B cell (primary cell): ENCODE results near the gene PSME1. TPM values are rescaled to one million over a fixed set of nuclear protein-coding genes. Genes with fewer than 3 reads are reported as not detected.

Source experiments
- ATAC-seq: fragments of 200-7000 bp; cut with Tn5 transposase; one replicate; pipeline ENCODE4 v1.10.0; 2021; ENCODE audit warnings: low read depth, mild to moderate bottlenecking, moderate number of reproducible peaks, moderate library complexity
- CTCF ChIA-PET: fragments of 350-600 bp; sonication (Branson Sonifier 250); formaldehyde crosslinking; loops from one replicate; lab custom pipeline; 2021; ENCODE audit warnings: antibody characterized with exemption, inconsistent platforms; lab: Charles Lee
- POLR2A ChIA-PET: fragments of 350-600 bp; sonication (Branson Sonifier 250); formaldehyde crosslinking; loops from one replicate; lab custom pipeline; 2021; ENCODE audit warnings: antibody characterized with exemption; lab: Charles Lee
- DNase-seq: peaks from one replicate; pipeline ENCODE4 v3.0.0; 2013
- H2AFZ ChIP-seq: 2 replicates; pipeline ENCODE4 v1.6.1; 2012; ENCODE audit warnings: mild to moderate bottlenecking, low read depth, low read length; ENCODE audit not compliant: insufficient read depth, poor library complexity, severe bottlenecking
- H3K27ac ChIP-seq, 2 donors: 1 replicate in 1 of 2; 2 replicates in 1 of 2; pipeline ENCODE4 v1.5.1; 2012 to 2013; ENCODE audit warnings: low read length in 2 of 2, mild to moderate bottlenecking in 2 of 2, moderate library complexity in 1 of 2
- H3K27me3 ChIP-seq, 4 experiments: fragments of 200-600 bp in 1 of 4; sonication (generic) in 1 of 4; replicated peaks in 1 of 4; 1 replicate in 2 of 4; 2 replicates in 2 of 4; pipeline versions ENCODE4 v1.6.1 to v1.7.0; 2013 to 2016; ENCODE audit warnings: low read length in 3 of 4, mild to moderate bottlenecking in 2 of 4, mixed read lengths in 1 of 4, moderate library complexity in 1 of 4; ENCODE audit not compliant: insufficient read depth in 4 of 4, control insufficient read depth in 3 of 4; ENCODE audit errors: control extremely low read depth in 1 of 4
- H3K36me3 ChIP-seq, 2 experiments: replicated peaks in 1 of 2; 1 replicate in 1 of 2; 2 replicates in 1 of 2; pipeline versions ENCODE4 v1.6.1 to v1.7.1; 2013; ENCODE audit warnings: low read length in 1 of 2; ENCODE audit not compliant: insufficient read depth in 2 of 2, control insufficient read depth in 1 of 2; ENCODE audit errors: control extremely low read depth in 1 of 2, extremely low read depth in 1 of 2
- H3K4me1 ChIP-seq, 2 donors: fragments of 200-600 bp in 1 of 2; sonication (generic) in 1 of 2; 1 replicate in 1 of 2; 2 replicates in 1 of 2; pipeline versions ENCODE4 v1.5.1 to v1.6.1; 2013 to 2017; ENCODE audit warnings: low read length in 2 of 2; ENCODE audit not compliant: control insufficient read depth in 2 of 2, insufficient read depth in 2 of 2
- H3K4me2 ChIP-seq: replicated peaks from 2 replicates; pipeline ENCODE3; 2012; ENCODE audit warnings: mild to moderate bottlenecking, low read depth, low read length; ENCODE audit not compliant: poor library complexity, severe bottlenecking
- H3K4me3 ChIP-seq, 5 experiments: fragments of 200-600 bp in 1 of 5; sonication (generic) in 1 of 5; 1 replicate in 3 of 5; 2 replicates in 2 of 5; pipeline versions ENCODE4 v1.5.1 to v1.7.0; 2011 to 2016; ENCODE audit warnings: low read length in 4 of 5, mild to moderate bottlenecking in 4 of 5, low read depth in 2 of 5, control low read depth in 1 of 5, moderate library complexity in 1 of 5; ENCODE audit not compliant: insufficient read depth in 1 of 5; ENCODE audit errors: control extremely low read depth in 1 of 5, extremely low read depth in 1 of 5
- H3K79me2 ChIP-seq: fragments of 200-600 bp; sonication (generic); one replicate; pipeline ENCODE4 v1.6.0; 2016; ENCODE audit warnings: low read length; ENCODE audit not compliant: control insufficient read depth, insufficient read depth
- H3K9ac ChIP-seq: fragments of 200-600 bp; sonication (generic); 2 replicates; pipeline ENCODE4 v1.6.1; 2017; ENCODE audit warnings: mild to moderate bottlenecking, low read length, moderate library complexity
- H3K9me3 ChIP-seq, 3 donors: one replicate each; pipeline versions ENCODE4 v1.6.1 to v1.7.1; 2013; ENCODE audit warnings: low read length in 2 of 3; ENCODE audit not compliant: control insufficient read depth in 2 of 3, insufficient read depth in 1 of 3; ENCODE audit errors: control extremely low read depth in 1 of 3
- H4K20me1 ChIP-seq: 2 replicates; pipeline ENCODE4 v1.6.0; 2012; ENCODE audit warnings: mild to moderate bottlenecking, low read length; ENCODE audit not compliant: insufficient read depth, control insufficient read depth, poor library complexity, severe bottlenecking
- H3K27ac Mint-ChIP-seq: one replicate; pipeline ENCODE4 v1.8.0; 2021; ENCODE audit warnings: mixed read lengths
- H3K27me3 Mint-ChIP-seq: one replicate; pipeline ENCODE4 v1.8.0; 2021; ENCODE audit warnings: mixed read lengths
- H3K4me1 Mint-ChIP-seq: one replicate; pipeline ENCODE4 v1.8.0; 2021; ENCODE audit warnings: mixed read lengths
- H3K4me3 Mint-ChIP-seq: one replicate; pipeline ENCODE4 v1.8.0; 2021; ENCODE audit warnings: mixed read lengths
- H3K9me3 Mint-ChIP-seq: one replicate; pipeline ENCODE4 v1.8.0; 2022; ENCODE audit warnings: mixed read lengths; ENCODE audit not compliant: insufficient read depth
- EZH2 ChIP-seq: IDR thresholded peaks from 2 replicates; pipeline ENCODE4 v1.6.1; 2012; ENCODE audit warnings: borderline replicate concordance, low read depth, mild to moderate bottlenecking, moderate library complexity, low read length; ENCODE audit not compliant: insufficient read depth, poor library complexity, severe bottlenecking
- WGBS: methylation state at CpG from one replicate; pipeline ENCODE4 v1.1.5; 2013; ENCODE audit warnings: missing lambda C conversion rate; ENCODE audit not compliant: insufficient coverage; 5-methylcytosine and 5-hydroxymethylcytosine counted together
- intact Hi-C: fragments of 100-400 bp; cut with micrococcal nuclease; formaldehyde crosslinking; loops from one replicate; pipeline ENCODE4 v1.10.0; 2022
- polyA plus RNA-seq: library from polyadenylated mRNA; depleted of rRNA; stranded (reverse); fragments of >200 nt; gene quantifications from 2 replicates; pipeline ENCODE4 v1.2.3, GENCODE V29; 2012
- total RNA-seq, 2 donors: library from RNA; stranded (reverse); fragments of 120-200 nt in 1 of 2; gene quantifications; 1 replicate in 1 of 2; 2 replicates in 1 of 2; pipeline versions ENCODE4 v1.2.3 to v1.2.4, GENCODE V29; 2013 to 2022
- TF ChIP-seq, protein P1 (sequence below): fragments of 200-600 bp; IDR thresholded peaks from one replicate; pipeline ENCODE4 v1.8.0; 2022; ENCODE audit warnings: antibody characterized with exemption, mild to moderate bottlenecking

PSME1 gene
- total and polyA plus RNA-seq, 2 donors (not counting 1 experiment from before 2014, with no cell fraction given) = 237 to 257 TPM

DNA sequence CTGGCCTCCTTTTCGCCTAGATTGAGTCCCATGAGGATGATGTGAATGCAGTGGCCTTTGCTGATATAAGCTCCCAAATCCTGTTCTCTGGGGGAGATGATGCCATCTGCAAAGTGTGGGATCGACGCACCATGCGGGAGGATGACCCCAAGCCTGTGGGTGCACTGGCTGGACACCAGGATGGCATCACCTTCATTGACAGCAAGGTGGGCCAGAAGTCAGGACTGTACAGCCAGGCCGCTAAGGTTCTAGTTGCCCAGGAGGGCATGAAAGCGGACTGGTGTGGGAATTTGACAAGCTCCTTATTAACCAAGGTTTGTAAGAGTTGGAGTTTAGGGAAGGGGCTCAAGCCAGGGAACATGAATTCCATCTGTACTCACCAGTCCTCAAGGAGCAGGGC is 16.3 kb upstream of the PSME1 start:
- ATAC-seq = no peak
- WGBS = 100% methylated on average over 4 of the region's 6 CpGs
- intact Hi-C loops = loop anchor here (10.0 kb wide), 1 partner anchor 565 kb away; the partner anchor contains the start of genes THTPA and ZFHX2

DNA sequence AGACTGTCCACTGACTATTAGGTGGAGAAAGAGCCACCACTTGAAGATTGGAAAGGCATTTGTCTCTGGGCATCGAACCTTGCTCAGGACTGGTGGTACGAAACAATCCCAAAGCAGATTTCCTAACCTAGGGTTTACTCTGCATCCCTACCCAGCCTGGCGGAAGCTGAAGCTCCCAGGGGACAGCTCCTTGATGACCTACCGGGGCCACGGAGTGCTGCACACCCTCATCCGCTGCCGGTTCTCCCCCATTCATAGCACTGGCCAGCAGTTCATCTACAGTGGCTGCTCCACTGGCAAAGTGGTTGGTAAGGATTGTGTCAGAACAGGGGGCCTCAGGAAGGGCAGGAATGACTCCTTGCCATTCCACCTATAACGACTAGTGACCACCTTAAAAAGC is 14.8 kb upstream of the PSME1 start:
- ChIA-PET CTCF (no interaction called here), POLR2A (interaction anchor here (0.7 to 1.1 kb wide), 2 partner anchors 17 to 25 kb away, joined by 4 to 11 read pairs; partner anchors contain the start of gene PSME2)
- Mint-ChIP-seq H3K27ac (no peak overlapping the region), H3K9me3 (no peaks in the 10 kb centered on the region), H3K4me1 (peaks cover 34% of the 10 kb centered on the region), H3K27me3 (no peaks in the 10 kb centered on the region), H3K4me3 (no peak overlapping the region)
- no peak overlapping the region for H3K27ac ChIP-seq
- no peak for ATAC-seq
- TF ChIP-seq, protein P1, sequence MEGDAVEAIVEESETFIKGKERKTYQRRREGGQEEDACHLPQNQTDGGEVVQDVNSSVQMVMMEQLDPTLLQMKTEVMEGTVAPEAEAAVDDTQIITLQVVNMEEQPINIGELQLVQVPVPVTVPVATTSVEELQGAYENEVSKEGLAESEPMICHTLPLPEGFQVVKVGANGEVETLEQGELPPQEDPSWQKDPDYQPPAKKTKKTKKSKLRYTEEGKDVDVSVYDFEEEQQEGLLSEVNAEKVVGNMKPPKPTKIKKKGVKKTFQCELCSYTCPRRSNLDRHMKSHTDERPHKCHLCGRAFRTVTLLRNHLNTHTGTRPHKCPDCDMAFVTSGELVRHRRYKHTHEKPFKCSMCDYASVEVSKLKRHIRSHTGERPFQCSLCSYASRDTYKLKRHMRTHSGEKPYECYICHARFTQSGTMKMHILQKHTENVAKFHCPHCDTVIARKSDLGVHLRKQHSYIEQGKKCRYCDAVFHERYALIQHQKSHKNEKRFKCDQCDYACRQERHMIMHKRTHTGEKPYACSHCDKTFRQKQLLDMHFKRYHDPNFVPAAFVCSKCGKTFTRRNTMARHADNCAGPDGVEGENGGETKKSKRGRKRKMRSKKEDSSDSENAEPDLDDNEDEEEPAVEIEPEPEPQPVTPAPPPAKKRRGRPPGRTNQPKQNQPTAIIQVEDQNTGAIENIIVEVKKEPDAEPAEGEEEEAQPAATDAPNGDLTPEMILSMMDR = no peak
- no peak for TF ChIP-seq EZH2
- H3K9me3 ChIP-seq = no peaks in the 10 kb centered on the region
- H2AFZ ChIP-seq = no peak overlapping the region
- H4K20me1 ChIP-seq = peaks cover 3% of the 10 kb centered on the region
- H3K36me3 ChIP-seq = peaks cover 8 to 59% of the 10 kb centered on the region in 2 experiments
- H3K9ac ChIP-seq = no peak overlapping the region
- peaks cover 28 to 33% of the 10 kb centered on the region in 2 donors for H3K4me1 ChIP-seq
- DNase-seq = no peak
- no peak overlapping the region for H3K4me3 ChIP-seq
- no peaks in the 10 kb centered on the region for H3K27me3 ChIP-seq
- no peak overlapping the region for H3K4me2 ChIP-seq
- intact Hi-C loops = no loop called here
- H3K79me2 ChIP-seq = peaks cover 16% of the 10 kb centered on the region
- 100% methylated on average over 2 of the region's 8 CpGs for WGBS

More for the DNA sequence above, 16.3 kb upstream of the PSME1 start:
- peaks cover 8 to 59% of the 10 kb centered on the region in 2 experiments for H3K36me3 ChIP-seq
- H3K27ac Mint-ChIP-seq = no peak overlapping the region
- no peak overlapping the region for H3K9ac ChIP-seq
- ChIA-PET POLR2A (no interaction called here), CTCF (interaction anchor here (1.4 to 3.4 kb wide), 3 partner anchors 11 to 145 kb away, joined by 3 to 22 read pairs (median 6); partner anchors contain the start of gene IRF9)
- peaks cover 45% of the 10 kb centered on the region for H3K4me1 Mint-ChIP-seq
- no peak for DNase-seq
- H3K27me3 ChIP-seq = no peaks in the 10 kb centered on the region
- no peaks in the 10 kb centered on the region for H3K27me3 Mint-ChIP-seq
- H3K79me2 ChIP-seq = peaks cover 26% of the 10 kb centered on the region
- no peaks in the 10 kb centered on the region for H3K9me3 Mint-ChIP-seq
- peaks cover 36 to 41% of the 10 kb centered on the region in 2 donors for H3K4me1 ChIP-seq
- H3K4me3 ChIP-seq = no peak overlapping the region
- TF ChIP-seq, protein P1 = no peak
- H3K9me3 ChIP-seq = no peaks in the 10 kb centered on the region
- H3K4me2 ChIP-seq = no peak overlapping the region
- H3K4me3 Mint-ChIP-seq = no peak overlapping the region
- peaks cover 13% of the 10 kb centered on the region for H4K20me1 ChIP-seq
- no peak overlapping the region for H2AFZ ChIP-seq
- no peak overlapping the region for H3K27ac ChIP-seq
